ENCODE results near the gene POLG.

POLG gene

DNA sequence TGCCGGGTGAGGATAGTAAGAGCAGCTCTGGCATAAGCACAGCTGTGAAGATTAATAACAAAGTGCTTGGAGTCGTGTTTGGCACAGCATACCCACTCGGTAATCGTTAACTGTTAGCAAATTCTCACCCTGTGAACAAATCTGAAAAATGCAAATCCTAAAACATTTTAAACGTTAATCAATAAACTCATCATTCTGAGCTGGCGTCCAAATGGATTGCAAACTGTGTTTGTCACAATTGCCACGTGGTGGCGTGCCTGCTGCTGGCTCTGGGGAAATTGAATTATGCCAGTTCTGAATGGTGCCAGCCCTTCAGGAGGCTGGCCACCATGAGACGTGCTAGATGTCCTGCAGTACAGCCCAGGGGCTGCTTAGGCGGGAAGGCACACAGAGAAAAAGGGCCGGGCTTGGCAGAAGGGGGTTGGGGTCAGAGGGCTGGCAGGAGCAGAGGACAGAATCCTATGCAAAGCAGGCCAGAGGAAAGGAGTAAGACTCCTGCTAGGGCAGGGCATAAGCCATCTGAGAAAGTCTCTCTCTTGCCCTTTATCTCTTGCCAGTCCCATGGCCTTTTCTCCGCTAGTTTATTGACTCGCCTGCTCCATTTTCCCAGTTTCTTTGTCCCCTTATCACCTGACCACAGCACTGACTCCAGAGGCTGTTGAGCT lies 22.1 kb upstream of the POLG start:
- no peak for DNase-seq

DNA sequence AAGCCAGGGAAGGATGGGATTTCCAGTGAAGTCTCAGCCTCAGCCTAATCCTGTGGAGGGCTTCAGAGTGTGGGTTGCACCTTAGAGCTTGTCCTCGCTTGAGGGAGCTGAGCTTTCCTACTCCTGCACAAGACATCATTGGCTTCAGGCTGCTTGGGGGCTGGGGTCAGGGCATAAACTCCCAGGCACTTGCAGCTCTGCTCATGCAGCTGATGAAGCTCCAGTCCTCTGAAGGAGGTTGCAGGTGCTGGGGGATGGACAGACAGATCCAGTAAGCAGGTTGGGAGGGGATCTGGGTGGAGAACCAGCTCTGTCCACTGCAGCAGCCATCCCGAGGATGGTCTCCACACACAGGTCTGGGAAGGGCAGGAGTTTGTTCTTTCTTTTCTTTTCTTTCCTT lies 19.4 kb upstream of the POLG start:
- no peak for DNase-seq

DNA sequence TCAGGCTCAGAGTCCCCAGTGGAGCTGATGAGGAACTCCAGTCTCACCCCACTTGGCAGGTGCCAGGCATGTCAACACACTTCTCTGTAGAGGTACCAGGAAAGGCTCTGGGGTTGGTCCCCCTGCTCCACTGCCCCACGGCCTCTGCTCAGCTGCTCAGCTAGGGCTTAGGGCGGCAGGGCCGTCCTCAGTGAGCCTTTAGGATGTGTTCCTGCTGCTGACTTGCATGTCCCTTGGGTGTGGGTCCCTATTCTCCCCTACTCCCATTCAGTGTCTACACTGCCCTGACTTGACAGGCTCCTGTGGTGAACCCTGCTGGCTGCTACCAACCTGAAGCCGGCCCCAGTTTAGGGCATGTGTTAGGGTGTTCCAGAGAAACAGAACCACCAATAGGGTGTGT lies 17.9 kb upstream of the POLG start:
- DNase-seq, result no peak

DNA sequence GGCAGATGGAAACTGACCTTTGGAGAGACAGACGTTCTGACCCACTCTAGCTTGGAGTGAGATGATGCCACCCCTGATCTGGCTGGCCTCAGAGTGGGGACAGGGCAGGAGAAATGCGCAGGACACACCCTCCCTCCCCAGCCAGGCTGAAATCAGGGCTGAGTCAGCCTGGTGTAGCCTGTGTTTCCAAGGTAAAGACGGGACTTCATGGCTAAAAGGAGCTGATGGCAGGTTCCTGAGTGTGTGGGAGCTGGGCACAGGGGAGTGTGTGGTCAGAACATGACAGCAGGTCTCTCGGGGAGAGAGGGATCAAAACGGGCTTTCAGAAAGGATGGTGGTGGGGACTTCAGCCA lies 14.6 kb upstream of the POLG start:
- DNase-seq, result no peak

DNA sequence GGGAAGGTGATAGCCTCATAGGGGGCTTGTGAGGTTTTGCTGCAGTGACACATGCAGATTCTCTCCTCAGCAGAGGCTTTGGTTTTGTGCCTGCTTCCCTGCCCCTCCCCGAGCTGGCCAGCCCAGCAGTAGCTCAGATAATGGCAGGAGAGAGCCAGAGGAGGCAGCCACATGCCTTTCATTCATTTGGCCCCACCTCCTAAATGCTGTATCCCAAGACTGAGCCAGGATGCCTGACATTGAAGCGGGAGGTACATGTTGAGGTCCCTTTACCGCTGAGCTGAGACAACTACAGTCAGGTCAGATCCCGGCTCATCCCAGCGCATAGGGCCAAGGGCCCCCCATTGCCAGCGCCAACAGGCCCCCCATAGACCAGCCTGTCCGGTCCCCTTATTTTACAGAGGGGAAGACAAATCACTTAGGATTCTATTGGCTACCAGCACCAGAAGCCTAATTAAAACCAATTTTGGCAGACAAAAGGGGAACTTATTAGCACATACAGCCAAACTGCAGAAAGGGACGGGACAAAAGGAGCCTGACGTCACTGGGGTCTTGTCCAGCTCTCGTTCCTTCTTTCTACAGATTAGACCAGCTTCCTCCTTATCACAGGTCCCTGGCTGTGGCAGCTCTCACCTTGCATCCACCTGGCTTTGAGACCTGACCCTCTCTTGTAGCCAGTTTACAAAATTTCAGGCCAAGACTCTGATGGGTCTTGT lies 12.1 kb upstream of the POLG start:
- DNase-seq, result no peak

DNA sequence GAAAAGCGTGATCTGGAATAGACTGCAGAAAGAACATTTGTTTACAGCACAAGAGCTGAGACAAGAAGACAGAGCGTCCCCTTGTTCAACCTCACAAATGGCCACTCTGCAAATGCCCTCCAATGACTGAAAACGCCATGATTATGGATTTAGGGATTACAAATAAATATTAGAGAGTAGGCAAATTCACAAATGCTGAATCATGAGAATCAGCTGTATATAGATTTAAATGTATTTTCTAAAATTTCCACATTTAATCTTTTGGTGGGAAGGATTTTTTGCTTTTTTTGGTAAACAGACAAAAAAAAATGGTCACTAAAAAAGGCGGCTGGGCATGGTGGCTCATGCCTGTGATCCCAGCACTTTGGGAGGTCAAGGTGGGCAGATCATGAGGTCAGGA lies 10.6 kb upstream of the POLG start:
- DNase-seq, result no peak

DNA sequence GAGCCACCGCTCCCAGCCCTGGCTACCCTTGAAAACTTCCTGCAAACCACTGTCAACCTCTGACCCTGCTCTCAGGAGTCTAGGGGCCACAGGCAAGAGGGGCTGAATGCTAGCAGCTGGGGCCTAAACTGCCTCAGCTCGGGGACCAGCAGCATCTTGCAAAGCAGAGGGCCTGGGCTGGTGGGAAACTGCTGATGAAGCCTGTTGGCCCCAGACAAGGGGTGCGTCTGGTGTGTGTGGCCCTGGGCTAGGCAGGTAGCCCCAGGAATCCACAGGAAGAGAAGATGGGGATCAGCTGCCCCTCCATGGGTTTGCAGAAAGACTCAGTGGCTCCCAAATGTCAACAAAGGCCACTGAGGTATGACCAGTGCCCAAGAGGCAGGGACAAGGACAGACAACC lies 8.2 kb upstream of the POLG start:
- DNase-seq, result no peak

DNA sequence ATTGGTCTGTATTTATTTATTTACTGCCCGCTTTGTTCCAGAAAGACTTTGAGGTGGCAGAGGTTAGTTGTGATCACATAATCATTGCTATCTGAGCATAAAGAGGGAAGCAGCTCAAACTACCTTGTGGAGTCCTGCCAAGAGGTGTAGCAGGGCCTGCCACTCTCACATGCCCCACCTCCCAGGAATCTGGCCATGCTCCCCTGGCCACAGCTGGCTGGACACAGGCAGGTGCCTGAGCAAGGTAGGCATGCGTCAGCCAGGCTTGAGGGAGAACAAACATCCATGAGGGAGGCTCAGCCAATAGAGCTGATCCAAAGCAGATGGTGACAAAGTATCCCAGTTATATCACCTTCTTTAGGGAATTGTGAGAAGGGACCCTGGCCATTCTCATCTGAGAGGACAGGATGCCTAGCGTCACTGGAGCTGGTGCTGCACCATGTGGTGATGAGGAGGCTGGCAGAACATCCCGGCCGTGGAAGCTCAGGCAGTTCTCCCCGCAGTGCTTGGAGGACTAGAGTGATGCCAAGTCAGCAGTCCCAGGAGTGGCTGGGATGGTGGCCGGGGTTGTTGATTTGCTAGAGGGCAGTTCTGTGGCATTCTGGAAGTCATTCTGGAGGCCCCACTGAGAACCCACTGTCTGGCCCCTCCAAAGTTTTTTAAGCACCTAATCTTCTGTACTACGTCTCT lies 6.8 kb upstream of the POLG start:
- no peak for DNase-seq

DNA sequence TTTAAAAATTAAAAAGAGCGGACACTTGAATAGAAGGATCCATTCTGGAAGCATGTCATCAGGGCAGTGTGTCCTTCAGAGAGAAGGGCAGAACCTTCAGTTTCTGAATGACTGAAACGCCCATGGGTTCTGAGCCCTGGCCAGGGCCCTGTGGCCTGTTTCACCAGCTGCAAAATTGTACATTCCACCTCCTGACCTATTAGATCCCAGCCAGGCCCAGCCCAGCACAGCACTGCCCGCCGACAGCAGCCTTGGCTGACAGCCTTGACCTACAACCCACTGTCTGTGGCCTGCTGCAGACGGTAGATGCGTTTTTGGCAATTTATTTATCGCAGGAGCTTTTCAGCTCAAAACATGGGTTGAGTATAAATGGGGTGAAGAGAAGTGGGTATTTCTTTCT lies 5.9 kb upstream of the POLG start:
- no peak for DNase-seq

DNA sequence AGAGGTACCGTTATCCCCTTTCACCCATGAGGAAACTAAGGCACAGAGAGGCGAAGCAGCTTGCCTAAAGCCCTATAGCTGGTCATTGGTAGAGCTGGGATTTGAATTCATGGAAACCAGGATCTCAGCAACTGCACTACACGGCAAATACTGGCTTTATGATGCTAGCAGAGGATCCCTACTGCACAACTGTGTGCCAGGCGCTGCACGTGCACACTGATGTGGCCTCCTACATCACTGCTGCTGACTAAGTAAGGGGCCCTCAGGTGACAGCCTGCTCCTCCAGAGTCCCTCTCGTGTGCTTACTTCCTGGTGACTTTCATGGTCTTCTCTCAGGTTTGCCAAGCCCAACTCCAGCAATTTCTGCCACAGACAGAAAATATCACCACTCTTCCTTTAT lies 3.4 kb upstream of the POLG start:
- DNase-seq, result no peak

DNA sequence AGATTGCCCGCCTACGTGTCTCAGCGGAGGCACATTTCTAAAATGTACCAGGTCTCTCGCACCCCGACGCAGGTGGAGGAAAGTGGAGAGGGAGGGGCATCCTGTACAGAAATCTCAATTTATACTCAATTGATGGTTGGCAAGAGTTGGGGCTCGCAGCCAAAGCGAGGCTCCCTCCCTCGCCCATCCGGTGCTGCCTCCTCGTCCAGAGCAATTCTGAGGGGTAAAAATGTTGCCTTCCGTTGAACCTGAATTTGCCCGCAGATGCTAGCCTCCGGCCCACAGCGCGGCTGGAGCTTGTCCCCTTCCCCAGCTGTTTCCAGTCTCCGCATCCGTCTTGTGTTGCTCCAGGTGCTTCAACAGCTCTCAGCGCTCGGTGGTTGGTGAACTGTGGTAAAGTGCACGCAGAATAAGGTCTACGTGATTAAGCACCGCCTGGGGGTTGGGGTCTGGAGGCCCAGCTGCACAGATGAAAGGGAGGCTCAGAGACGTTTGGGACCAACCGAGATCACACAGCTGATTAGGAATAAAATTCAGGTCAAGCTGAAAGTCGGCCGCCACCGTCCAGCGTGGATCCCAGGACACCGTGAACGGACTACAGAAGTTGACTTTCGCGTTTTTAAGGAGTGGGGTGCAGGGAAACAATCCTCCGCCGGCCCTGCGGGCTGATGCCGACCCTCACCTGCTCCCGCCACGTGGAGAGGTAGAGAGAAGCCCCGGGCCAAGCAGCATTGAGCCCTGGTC lies 846 bp upstream of the POLG start:
- no peak for DNase-seq

DNA sequence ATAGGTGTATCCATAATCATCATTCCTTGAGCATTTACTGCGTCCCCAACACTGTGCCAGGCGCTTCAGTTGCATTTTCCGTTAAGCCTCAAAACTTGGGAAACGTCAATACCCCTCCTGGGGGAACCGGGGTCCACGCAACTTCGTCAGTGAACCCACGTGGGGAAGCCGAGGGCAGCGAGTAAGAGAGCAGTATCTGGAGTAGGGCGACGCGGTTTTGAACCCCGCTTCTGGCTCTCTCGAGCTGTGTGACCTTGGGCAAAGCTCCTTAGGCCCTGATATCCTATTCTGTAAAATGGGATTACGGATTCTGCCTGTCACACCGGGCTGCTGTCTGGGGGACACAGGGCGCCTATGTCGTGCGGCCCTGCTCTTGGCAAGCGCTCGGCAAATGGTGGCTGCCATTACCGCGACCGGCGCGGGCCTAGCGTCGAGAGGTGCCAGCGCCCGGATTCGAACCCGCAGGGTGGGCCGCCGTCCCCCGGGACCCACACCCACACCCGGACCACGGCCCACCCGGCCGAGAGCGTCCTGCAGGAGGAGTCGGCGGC lies 590 bp downstream of the POLG start:
- DNase-seq, result no peak

DNA sequence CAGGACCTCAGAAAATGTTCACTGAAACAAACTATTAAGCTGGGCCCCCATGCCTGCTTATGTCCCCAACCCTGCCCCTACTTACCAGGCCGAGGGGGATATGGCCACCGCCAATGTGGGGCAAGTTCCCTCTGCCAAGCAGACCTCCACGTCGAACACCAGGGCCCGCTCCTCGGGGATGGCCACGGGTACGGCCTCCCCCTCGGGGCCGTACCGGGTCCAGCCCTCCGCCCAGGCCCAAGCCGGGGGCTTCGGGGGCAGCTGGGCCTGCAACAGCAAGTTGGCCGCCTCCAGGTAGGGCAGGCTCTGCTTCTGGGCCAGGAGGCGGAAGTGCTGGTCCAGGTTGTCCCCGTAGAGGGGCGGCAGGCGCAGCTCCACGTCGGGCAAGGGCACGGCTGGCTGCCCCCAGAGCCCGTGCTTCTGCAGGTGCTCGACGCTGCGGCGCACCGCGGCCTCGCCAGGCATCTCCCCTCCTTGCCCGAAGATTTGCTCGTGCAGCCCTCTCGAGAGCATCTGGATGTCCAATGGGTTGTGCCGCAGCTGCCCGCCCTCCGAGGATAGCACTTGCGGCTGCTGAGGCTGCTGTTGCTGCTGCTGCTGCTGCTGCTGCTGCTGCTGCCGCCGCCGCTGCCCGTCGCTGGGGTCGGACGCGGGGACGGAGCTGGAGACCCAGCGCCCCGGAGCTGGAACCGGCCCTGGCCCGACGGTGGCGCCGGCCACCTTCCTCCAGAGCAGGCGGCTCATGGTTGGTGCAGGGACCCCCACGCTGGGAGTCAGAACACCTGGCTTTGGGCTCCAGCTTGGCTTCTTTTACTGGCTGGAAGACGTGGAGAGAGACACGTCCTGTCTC lies 1.4 kb downstream of the POLG start:
- no peak for DNase-seq

DNA sequence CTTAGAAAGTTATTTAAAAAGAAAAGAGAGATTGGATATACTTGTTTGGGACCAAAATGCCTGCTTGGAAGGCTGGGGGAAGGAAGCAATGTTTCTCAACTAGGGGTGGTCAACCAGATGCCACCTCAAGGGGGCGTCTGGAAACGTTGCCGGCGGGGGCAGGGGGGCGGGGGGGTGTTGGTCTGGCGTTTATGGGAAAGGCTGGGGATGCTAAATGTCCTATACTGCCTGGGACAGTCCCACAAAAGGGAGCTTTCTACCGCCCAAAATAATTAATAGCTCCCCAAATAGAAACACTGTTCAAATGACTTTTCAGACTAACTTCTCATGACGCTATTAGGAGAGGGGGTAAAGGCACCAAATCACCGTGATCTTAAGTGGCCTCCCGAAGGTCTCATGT lies 2.2 kb downstream of the POLG start:
- DNase-seq, result no peak

DNA sequence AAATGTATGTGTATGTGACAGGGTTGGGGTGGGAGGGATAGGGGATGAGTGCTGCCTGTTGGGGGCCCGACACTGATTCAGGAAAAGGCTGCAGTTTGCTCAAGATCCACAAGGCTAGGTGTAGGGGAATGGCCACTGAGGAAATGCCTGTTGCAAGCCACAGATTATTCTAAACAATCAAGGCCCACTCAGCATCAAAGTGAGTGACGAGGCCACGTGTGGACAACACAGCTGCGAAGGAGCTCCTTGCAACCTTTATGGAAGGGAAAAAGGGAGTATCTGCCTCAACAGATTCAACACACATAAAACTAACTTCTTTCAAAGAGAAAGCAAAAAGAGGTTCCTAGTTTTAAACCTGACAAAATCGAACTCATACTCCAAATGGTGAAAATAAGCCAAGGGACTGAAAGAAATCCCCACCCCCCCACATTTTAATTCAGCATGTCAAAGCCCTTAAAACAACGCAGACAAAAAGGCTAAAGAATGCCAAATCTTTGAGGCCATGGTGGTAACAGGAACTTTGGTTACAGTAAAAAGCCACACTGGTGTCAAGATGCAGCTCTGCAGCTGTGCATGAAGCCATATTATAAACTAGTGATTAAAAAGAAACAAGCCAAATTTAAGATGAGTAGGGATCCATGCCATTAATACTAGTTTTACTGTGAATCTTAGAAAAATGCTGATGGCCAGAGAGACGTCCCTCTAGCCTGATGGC lies 3.6 kb downstream of the POLG start:
- DNase-seq, result no peak

DNA sequence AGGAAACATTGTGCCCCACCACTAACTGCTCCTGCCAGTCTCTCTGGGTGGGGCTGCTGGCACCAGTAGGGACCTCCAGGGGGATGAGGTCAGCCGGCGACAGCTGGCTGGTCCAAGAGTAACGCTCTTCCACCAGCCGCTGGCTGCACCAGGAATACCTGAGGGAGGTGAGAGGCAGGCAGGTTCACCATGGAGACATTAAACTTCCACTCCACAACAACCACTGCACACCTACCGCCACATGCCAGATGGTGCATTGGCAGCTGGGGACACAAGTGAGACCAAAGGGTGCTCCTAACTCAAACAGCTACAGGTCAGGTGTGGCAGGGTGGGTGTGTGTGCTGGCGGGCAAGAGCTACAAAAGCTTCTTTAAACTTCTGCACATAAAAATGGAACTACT lies 4.5 kb downstream of the POLG start:
- no peak for DNase-seq

DNA sequence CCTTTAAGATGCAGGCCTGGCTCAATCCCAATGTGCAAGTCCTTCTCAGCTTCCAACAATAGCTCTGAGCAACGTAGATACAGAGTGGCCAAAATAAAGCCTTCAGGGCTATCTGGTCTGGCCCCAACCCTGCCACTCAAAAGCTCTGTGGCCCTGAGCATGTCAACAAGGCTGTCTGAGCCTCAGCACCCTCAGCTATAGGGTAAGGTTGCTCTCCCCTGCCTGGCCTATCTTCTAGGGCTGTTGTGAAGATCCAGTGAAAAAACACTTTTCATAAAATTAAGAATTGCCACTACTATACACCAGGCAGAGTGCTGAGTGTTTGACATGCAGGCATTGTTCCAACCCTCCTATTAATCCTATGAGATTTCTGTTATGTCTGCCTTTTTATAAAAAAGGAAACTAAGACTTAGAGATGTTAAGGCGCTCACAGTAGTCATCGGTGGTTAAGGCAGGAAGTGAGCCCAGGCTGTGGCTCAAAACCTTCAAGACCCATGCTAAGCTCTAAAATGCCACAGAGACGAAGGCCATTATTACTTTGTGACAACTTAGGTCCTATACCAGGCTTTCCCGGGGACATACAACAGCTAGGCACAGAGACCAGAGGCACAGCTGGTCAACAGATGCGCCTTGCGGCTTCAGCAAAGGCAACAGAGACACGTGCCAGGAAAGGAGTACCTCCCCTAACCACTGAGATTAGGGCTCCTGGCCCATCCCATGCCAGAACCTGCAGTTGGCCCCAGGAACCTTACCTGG lies 5.1 kb downstream of the POLG start:
- DNase-seq, result no peak

DNA sequence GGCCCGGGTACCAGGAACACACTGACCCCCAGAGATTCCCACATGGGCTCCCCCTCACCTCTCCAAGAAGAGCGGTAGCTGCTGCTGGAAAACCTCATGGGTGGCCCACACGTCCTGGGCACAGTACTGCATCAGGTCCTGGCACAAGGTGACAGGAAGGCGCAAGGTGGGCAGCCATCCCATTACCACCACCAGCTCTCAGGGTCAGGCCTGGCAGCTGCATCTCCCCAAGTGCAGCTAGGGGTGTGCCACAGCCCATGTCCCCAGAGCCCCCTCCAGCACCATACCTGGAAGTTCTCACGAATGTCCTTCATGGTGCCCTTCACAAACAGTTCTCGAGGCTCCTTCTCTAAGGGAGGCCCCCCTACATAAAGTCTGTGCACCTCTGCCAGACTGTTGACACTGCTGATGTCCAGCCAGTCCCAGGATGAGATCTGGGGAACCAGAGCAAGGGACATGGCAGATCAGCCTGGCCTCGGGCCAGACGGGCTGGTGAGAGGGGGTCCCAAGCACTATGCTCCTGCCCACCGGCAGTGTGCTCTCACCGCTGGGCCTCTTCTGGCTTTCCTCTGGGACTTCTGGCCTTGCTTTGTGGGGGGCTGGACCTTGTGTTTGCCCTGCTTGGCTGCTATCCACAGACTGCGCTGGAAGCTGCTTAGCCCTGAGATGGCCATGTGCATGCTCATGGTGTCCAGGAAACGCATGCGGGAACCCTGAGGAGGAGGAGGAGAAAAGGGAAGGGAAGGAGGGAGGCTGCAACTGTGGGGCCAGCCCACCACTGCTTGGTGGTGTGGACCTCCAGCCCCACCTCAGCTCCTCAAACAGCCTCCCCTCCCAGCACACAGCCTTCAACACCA lies 6.0 kb downstream of the POLG start:
- no peak for DNase-seq

DNA sequence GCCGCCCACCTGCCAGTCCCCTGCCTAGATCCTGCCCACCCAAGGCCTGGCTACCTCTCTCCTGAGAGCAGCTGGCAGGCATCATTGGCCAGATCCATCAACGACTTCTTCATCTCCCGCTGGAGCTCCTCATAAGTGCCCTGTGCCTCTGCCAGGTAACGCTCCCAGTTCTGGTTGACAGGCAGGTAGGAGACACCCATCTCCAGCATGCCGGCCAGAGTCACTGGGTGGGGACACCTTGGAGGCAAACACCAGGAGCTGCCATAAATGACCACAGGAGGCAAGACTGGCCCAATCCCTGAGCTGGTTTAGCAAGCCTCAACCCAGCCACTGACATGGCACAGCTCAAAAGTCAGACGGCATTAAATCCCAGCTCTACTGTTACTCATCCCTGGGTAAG lies 7.5 kb downstream of the POLG start:
- DNase-seq, result no peak

DNA sequence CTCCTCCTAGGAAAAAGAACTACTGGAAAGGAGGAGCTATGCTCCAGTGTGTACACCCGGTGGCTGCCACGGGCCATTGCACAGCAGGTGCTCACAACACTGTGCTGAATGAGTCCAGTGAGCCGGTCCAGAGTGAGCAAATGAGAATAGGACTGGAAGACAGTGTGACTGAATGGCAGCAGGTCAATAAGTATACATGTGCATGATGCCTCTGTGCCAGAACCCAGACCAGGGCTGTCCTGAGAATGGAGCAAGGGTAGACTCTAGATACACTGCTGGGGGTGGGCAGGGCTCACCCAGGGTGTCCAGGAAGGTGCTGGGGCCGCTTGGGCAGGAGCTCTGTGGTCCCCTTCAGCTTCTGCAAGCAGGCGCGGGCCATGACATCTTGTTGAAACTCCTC lies 8.3 kb downstream of the POLG start:
- no peak for DNase-seq

Data from stimulated activated naive CD4-positive, alpha-beta T cell treated with Interleukin-2 at 50 U/mL for 16 hours (primary cell).